ENCODE data around the gene LRMDA.

LRMDA gene

DNA sequence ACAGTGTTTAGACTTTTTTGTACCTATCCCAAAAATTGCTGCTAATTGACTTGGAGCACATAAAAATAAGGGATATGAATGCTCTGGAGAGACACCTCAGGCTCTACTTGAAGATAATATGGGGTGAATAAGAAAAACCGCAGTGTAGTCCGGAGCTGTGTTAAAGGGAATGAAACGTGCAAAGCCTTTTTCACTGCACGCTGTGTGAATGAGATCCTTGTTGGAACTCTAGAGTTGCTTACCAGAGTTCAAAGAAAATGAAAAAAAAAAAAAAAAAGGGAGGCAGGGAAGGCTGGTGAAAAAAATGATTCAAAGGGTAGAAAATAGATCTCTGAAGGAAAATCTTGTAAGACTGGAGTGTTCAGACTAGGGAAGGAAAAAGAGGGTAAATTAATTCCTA lies 226.6 kb downstream of the LRMDA start:
- no peak overlapping the region for H3K27ac ChIP-seq
- TF ChIP-seq, protein P1, sequence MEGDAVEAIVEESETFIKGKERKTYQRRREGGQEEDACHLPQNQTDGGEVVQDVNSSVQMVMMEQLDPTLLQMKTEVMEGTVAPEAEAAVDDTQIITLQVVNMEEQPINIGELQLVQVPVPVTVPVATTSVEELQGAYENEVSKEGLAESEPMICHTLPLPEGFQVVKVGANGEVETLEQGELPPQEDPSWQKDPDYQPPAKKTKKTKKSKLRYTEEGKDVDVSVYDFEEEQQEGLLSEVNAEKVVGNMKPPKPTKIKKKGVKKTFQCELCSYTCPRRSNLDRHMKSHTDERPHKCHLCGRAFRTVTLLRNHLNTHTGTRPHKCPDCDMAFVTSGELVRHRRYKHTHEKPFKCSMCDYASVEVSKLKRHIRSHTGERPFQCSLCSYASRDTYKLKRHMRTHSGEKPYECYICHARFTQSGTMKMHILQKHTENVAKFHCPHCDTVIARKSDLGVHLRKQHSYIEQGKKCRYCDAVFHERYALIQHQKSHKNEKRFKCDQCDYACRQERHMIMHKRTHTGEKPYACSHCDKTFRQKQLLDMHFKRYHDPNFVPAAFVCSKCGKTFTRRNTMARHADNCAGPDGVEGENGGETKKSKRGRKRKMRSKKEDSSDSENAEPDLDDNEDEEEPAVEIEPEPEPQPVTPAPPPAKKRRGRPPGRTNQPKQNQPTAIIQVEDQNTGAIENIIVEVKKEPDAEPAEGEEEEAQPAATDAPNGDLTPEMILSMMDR (conservative IDR thresholded peaks at IDR 0.05) = no peak

GRCh38 chr10:75658496-75658895 lies 227.1 kb downstream of the LRMDA start:
- TF ChIP-seq, protein P1 (conservative IDR thresholded peaks at IDR 0.05) = no peak
- H3K27ac ChIP-seq = no peak overlapping the region

DNA sequence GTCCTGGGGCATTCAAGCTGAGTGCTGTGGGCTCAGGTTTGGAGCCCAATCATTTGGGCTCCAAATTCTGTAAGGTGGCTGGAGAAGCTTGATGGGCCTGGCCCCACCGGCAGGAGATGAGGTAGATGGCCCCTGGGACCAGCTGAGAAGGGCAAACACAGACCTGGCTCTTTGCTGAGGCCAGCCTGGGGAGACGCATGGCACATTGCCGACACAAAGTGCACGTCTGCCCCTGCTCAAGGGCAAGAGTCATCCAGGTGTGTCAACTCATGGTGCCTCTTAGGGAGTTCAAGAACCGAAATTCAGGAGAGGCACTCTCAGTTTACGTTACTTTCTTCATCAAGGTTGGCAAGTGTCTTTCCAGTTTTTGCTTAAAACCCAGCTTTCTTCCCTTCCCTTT lies 227.5 kb downstream of the LRMDA start:
- no peak overlapping the region for H3K27ac ChIP-seq
- TF ChIP-seq, protein P1 (conservative IDR thresholded peaks at IDR 0.05) = no peak

GRCh38 chr10:75660823-75661222 lies 229.4 kb downstream of the LRMDA start:
- TF ChIP-seq, protein P1 (conservative IDR thresholded peaks at IDR 0.05) = no peak
- no peak overlapping the region for H3K27ac ChIP-seq

- H3K27ac ChIP-seq = no peak overlapping the region
- TF ChIP-seq, protein P1 (conservative IDR thresholded peaks at IDR 0.05) = no peak
Measured at GRCh38 chr10:75662715-75663114, 231.3 kb downstream of the LRMDA start.

DNA sequence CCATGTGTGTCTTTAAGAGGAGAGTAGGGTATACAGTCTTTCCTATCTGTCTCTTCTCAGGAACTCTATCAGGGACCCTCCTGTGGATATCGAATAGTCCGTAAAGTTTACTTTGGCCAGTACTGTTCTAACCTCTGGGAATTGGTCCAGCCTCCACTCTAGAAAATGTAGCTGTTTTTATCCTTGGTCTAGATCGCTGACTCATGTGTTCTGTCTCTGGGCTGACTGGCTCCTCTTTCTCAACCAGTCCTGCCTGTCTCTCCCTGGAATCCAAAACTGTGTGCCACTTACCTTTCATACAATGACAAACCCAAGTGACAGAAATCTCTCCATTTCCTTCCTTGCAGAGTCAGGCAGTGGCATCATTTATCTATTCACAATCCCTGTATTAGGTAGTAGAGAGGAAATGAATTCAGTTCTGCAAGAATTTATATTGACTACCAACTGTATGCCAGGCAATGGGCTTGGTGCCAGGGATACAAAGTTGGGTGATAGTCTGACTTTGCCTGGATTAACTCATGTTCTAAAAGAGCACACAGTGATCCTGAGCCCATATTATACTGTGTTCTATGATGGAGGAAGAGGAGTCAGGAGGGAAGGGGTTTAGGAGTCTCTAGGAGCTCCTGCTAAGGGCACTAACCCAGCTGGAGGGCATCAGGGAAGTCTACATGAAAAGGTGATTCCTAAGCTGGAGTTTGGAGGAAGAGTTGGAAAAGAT lies 232.7 kb downstream of the LRMDA start:
- H3K27ac ChIP-seq = no peak overlapping the region
- TF ChIP-seq, protein P1 (conservative IDR thresholded peaks at IDR 0.05) = no peak

DNA sequence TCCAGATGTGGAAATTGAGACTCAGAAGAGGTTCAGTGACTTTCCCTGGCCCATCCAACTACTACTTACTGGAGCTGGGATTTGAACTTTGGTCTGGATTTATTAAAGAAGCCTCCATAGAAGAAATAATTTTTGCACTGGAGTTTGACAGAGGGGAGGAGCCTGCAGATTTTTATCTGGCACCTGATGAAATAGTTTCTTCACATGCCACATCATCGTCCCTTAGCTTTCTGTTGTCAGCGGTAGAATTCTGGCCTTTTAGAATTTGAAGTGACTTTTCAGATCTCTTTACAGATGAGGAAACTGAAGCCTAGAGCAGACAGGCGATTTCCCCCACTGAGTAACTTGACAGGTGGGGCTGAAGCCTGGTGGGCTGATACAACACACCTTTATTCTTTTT lies 233.5 kb downstream of the LRMDA start:
- no peak overlapping the region for H3K27ac ChIP-seq
- TF ChIP-seq, protein P1 (conservative IDR thresholded peaks at IDR 0.05) = no peak

All from VCaP (cell line).